Loucy (cell line): Measurements from ENCODE around the gene OGFR.
"Not testable (repeated sequence)": the region's sequence is repeated elsewhere in the genome, so short reads cannot be mapped to it uniquely, and the experiment has no call there.

Experiments
- EZH2phosphoT487 ChIP-seq: fragments of 200-600 bp; IDR thresholded peaks from 2 replicates; pipeline ENCODE4 v1.6.1; 2018; ENCODE audit warnings: antibody characterized with exemption, mild to moderate bottlenecking, moderate library complexity, borderline replicate concordance
- TF ChIP-seq, protein P1 (sequence below): fragments of 200-600 bp; sonication (generic); conservative IDR thresholded peaks from 2 replicates; pipeline ENCODE4 v1.5.1; 2014; ENCODE audit warnings: mild to moderate bottlenecking, antibody characterized with exemption, low read length

DNA sequence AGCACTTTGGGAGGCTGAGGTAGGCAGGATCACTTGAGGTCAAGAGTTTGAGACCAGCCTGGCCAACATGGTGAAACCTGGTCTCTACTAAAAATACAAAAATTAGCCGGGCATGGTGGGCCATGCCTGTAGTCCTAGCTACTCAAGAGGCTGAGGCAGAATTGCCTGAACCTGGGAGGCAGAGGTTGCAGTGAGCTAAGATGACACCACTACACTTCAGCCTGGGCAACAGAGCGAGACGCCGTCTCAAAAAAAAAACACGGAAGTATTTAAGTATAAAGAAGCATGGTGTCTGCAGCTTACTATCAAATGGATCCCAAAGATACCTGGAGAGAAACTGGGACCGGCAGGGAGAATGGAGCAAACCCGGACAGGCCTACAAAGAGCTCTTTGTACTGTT, 44.3 kb downstream of the OGFR start:
- TF ChIP-seq, protein P1, sequence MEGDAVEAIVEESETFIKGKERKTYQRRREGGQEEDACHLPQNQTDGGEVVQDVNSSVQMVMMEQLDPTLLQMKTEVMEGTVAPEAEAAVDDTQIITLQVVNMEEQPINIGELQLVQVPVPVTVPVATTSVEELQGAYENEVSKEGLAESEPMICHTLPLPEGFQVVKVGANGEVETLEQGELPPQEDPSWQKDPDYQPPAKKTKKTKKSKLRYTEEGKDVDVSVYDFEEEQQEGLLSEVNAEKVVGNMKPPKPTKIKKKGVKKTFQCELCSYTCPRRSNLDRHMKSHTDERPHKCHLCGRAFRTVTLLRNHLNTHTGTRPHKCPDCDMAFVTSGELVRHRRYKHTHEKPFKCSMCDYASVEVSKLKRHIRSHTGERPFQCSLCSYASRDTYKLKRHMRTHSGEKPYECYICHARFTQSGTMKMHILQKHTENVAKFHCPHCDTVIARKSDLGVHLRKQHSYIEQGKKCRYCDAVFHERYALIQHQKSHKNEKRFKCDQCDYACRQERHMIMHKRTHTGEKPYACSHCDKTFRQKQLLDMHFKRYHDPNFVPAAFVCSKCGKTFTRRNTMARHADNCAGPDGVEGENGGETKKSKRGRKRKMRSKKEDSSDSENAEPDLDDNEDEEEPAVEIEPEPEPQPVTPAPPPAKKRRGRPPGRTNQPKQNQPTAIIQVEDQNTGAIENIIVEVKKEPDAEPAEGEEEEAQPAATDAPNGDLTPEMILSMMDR = not testable (repeated sequence)
- TF ChIP-seq EZH2phosphoT487 = not testable (repeated sequence)
